SK-N-SH (cell line): ENCODE results near the gene SF3B1. TPM values are rescaled to one million over a fixed set of nuclear protein-coding genes. Genes with fewer than 3 reads are reported as not detected.

Experiments
- CTCF ChIA-PET: fragments of 300-600, 350-600 bp; formaldehyde crosslinking; extraction: SDS; loops from one replicate; lab custom pipeline; 2021; lab: Yijun Ruan, JAX
- POLR2A ChIA-PET: fragments of 350-600 bp; sonication (Branson Sonifier 250); formaldehyde crosslinking; extraction: SDS; loops from one replicate; lab custom pipeline; 2020; ENCODE audit warnings: antibody characterized with exemption, inconsistent platforms; lab: Yijun Ruan, JAX
- DNase-seq: peaks from one replicate; pipeline ENCODE4 v3.0.0; 2012
- H2AFZ ChIP-seq: fragments of 200-600 bp; sonication (generic); 2 replicates; pipeline ENCODE4 v1.8.1; 2016; ENCODE audit warnings: antibody characterized with exemption, mild to moderate bottlenecking, low read depth
- H3F3A ChIP-seq: fragments of 200-600 bp; sonication (generic); replicated peaks from 2 replicates; pipeline ENCODE3; 2016; ENCODE audit warnings: antibody characterized with exemption, mild to moderate bottlenecking; ENCODE audit not compliant: insufficient read depth
- H3K27ac ChIP-seq, 2 experiments: fragments of 200-500 bp in 1 of 2; fragments of 200-600 bp in 1 of 2; sonication (Bioruptor generic) in 1 of 2; sonication (generic), shearing (Covaris generic) in 1 of 2; 2 replicates each; pipeline versions ENCODE4 v1.5.1 to v1.6.1; 2014 to 2016; ENCODE audit warnings: low read depth in 2 of 2, inconsistent platforms in 1 of 2, low read length in 1 of 2, mild to moderate bottlenecking in 1 of 2, mixed read lengths in 1 of 2
- H3K27me3 ChIP-seq: fragments of 200-600 bp; sonication (generic), shearing (Covaris generic); 2 replicates; pipeline ENCODE4 v1.6.1; 2016; ENCODE audit warnings: mixed run types; ENCODE audit not compliant: insufficient read depth
- H3K36me3 ChIP-seq, 2 experiments: fragments of 200-500 bp in 1 of 2; fragments of 200-600 bp in 1 of 2; sonication (Bioruptor generic) in 1 of 2; sonication (generic) in 1 of 2; replicated peaks in 1 of 2; 2 replicates each; pipeline versions ENCODE3 to v1.5.1; 2014 to 2016; ENCODE audit warnings: low read length in 1 of 2, mild to moderate bottlenecking in 1 of 2; ENCODE audit not compliant: insufficient read depth in 2 of 2, control insufficient read depth in 1 of 2
- H3K4me1 ChIP-seq, 2 experiments: fragments of 200-500 bp in 1 of 2; fragments of 200-600 bp in 1 of 2; sonication (Bioruptor generic) in 1 of 2; sonication (generic), shearing (Covaris generic) in 1 of 2; 2 replicates each; pipeline versions ENCODE4 v1.5.1 to v1.6.1; 2014 to 2016; ENCODE audit warnings: low read depth in 1 of 2, low read length in 1 of 2, mixed run types in 1 of 2; ENCODE audit not compliant: insufficient read depth in 2 of 2, control insufficient read depth in 1 of 2
- H3K4me2 ChIP-seq: fragments of 200-600 bp; sonication (generic), shearing (Covaris generic); 2 replicates; pipeline ENCODE4 v1.6.1; 2017; ENCODE audit warnings: mixed run types
- H3K4me3 ChIP-seq, 2 experiments: fragments of 200-500 bp in 1 of 2; fragments of 200-600 bp in 1 of 2; sonication (Bioruptor generic) in 1 of 2; sonication (generic), shearing (Covaris generic) in 1 of 2; 2 replicates each; pipeline versions ENCODE4 v1.5.1 to v1.8.1; 2014 to 2016; ENCODE audit warnings: low read depth in 2 of 2, inconsistent platforms in 1 of 2, low read length in 1 of 2, mild to moderate bottlenecking in 1 of 2, mixed read lengths in 1 of 2, moderate library complexity in 1 of 2
- H3K79me2 ChIP-seq: fragments of 200-600 bp; sonication (generic); 2 replicates; pipeline ENCODE4 v1.8.1; 2017; ENCODE audit warnings: mild to moderate bottlenecking; ENCODE audit not compliant: insufficient read depth
- H3K9ac ChIP-seq: fragments of 200-600 bp; sonication (generic); 2 replicates; pipeline ENCODE4 v1.6.1; 2017; ENCODE audit warnings: mixed run types
- H3K9me2 ChIP-seq: fragments of 200-600 bp; sonication (generic); 2 replicates; pipeline ENCODE4 v1.6.1; 2017; ENCODE audit warnings: mixed run types
- H3K9me3 ChIP-seq: fragments of 200-600 bp; sonication (generic); 2 replicates; pipeline ENCODE4 v1.6.1; 2017; ENCODE audit warnings: mixed run types, mild to moderate bottlenecking, moderate library complexity
- H4K20me1 ChIP-seq: fragments of 200-600 bp; sonication (generic); 2 replicates; pipeline ENCODE4 v1.6.1; 2017; ENCODE audit warnings: mild to moderate bottlenecking, mixed run types; ENCODE audit not compliant: insufficient read depth
- CHD2 ChIP-seq: fragments of 150-350 bp; IDR thresholded peaks from 2 replicates; pipeline ENCODE4 v1.6.1; 2018; ENCODE audit warnings: low read length; ENCODE audit not compliant: partially characterized antibody
- ELF1 ChIP-seq: IDR thresholded peaks from 2 replicates; pipeline ENCODE4 v1.4.0; 2012
- EP300 ChIP-seq, 2 experiments: IDR thresholded peaks; 2 replicates each; pipeline versions ENCODE4 v1.4.0 to v1.6.1; 2012; ENCODE audit warnings: borderline replicate concordance in 1 of 2, low read depth in 1 of 2, low read length in 1 of 2
- EZH2phosphoT487 ChIP-seq: fragments of 200-600 bp; sonication (generic); IDR thresholded peaks from 2 replicates; pipeline ENCODE4 v1.6.1; 2017; ENCODE audit warnings: low read depth, mixed run types, mild to moderate bottlenecking, antibody characterized with exemption, moderate library complexity, borderline replicate concordance
- FOSL2 ChIP-seq: IDR thresholded peaks from 2 replicates; pipeline ENCODE4 v1.4.0; 2012; ENCODE audit warnings: low read depth, mild to moderate bottlenecking, moderate library complexity, borderline replicate concordance
- FOXJ3 ChIP-seq: sonication (generic); formaldehyde crosslinking; IDR thresholded peaks from 2 replicates; pipeline ENCODE4 v1.5.1; 2020; ENCODE audit warnings: mild to moderate bottlenecking, missing genetic modification reagents
- FOXM1 ChIP-seq: IDR thresholded peaks from 2 replicates; pipeline ENCODE4 v1.4.0; 2012; ENCODE audit warnings: low read depth, mild to moderate bottlenecking
- GABPA ChIP-seq: IDR thresholded peaks from 2 replicates; pipeline ENCODE4 v1.4.0; 2012; ENCODE audit warnings: low read depth, mild to moderate bottlenecking
- GATA2 ChIP-seq: sonication (generic); formaldehyde crosslinking; IDR thresholded peaks from 2 replicates; pipeline ENCODE4 v1.5.0; 2020; ENCODE audit warnings: mild to moderate bottlenecking, missing genetic modification reagents
- MEF2A ChIP-seq: IDR thresholded peaks from 2 replicates; pipeline ENCODE4 v1.4.0; 2012; ENCODE audit warnings: low read depth, borderline replicate concordance
- MXI1 ChIP-seq: IDR thresholded peaks from 2 replicates; pipeline ENCODE4 v1.6.1; 2012; ENCODE audit warnings: mild to moderate bottlenecking, low read depth, low read length, improper control_type of control experiment
- NFIC ChIP-seq: IDR thresholded peaks from 2 replicates; pipeline ENCODE4 v1.4.0; 2012; ENCODE audit warnings: borderline replicate concordance
- NRF1 ChIP-seq: IDR thresholded peaks from 2 replicates; pipeline ENCODE4 v1.6.1; 2012; ENCODE audit warnings: low read depth, mild to moderate bottlenecking, low read length
- POLR2AphosphoS5 ChIP-seq: IDR thresholded peaks from 2 replicates; pipeline ENCODE4 v1.6.1; 2012; ENCODE audit warnings: low read depth, low read length
- RAD21 ChIP-seq: IDR thresholded peaks from 2 replicates; pipeline ENCODE4 v1.6.1; 2012; ENCODE audit warnings: mild to moderate bottlenecking, low read length
- RXRA ChIP-seq: IDR thresholded peaks from 2 replicates; pipeline ENCODE4 v1.4.0; 2012; ENCODE audit warnings: low read depth, mild to moderate bottlenecking, borderline replicate concordance
- SIN3A ChIP-seq: IDR thresholded peaks from 2 replicates; pipeline ENCODE4 v1.6.1; 2012; ENCODE audit warnings: low read depth, mild to moderate bottlenecking, low read length, moderate library complexity, borderline replicate concordance
- SMC3 ChIP-seq: IDR thresholded peaks from 2 replicates; pipeline ENCODE4 v1.6.1; 2012; ENCODE audit warnings: low read depth, low read length, improper control_type of control experiment
- TAF1 ChIP-seq: IDR thresholded peaks from 2 replicates; pipeline ENCODE4 v1.6.1; 2012; ENCODE audit warnings: low read depth, mild to moderate bottlenecking, low read length, moderate library complexity, borderline replicate concordance
- TEAD4 ChIP-seq: IDR thresholded peaks from 2 replicates; pipeline ENCODE4 v1.4.0; 2012; ENCODE audit warnings: mild to moderate bottlenecking, borderline replicate concordance; ENCODE audit not compliant: insufficient read depth
- YY1 ChIP-seq: IDR thresholded peaks from 2 replicates; pipeline ENCODE4 v1.4.0; 2012; ENCODE audit warnings: low read depth, mild to moderate bottlenecking
- WGBS: methylation state at CpG from one replicate; pipeline ENCODE4 v1.1.6; 2017; ENCODE audit warnings: low lambda C conversion rate; 5-methylcytosine and 5-hydroxymethylcytosine counted together
- polyA plus RNA-seq, 3 experiments: library from polyadenylated mRNA; depleted of rRNA; stranded (reverse); fragments of >200 nt; gene quantifications; 2 replicates each; pipeline ENCODE4 v1.2.3, GENCODE V29; 2012
- TF ChIP-seq, protein P1 (sequence below): IDR thresholded peaks from 2 replicates; pipeline ENCODE4; 2012
- TF ChIP-seq, protein P2 (sequence below): fragments of 200-600 bp; sonication (generic); IDR thresholded peaks from 2 replicates; pipeline ENCODE4 v1.6.1; 2017; ENCODE audit warnings: antibody characterized with exemption, mild to moderate bottlenecking, moderate library complexity
- TF ChIP-seq, protein P3 (sequence below): IDR thresholded peaks from 2 replicates; pipeline ENCODE4 v1.4.0; 2012; ENCODE audit warnings: low read depth, borderline replicate concordance
- TF ChIP-seq, protein P4 (sequence below): fragments of 150-350 bp; IDR thresholded peaks from 2 replicates; pipeline ENCODE4 v1.6.1; 2016; ENCODE audit warnings: mild to moderate bottlenecking, low read depth, low read length
- TF ChIP-seq, protein P5 (sequence below): IDR thresholded peaks from 2 replicates; pipeline ENCODE4 v1.4.0; 2012; ENCODE audit warnings: low read depth
- TF ChIP-seq, protein P6 (sequence below): fragments of 150-350 bp; IDR thresholded peaks from 2 replicates; pipeline ENCODE4 v1.6.1; 2017; ENCODE audit warnings: antibody characterized with exemption, low read length, low read depth, borderline replicate concordance

The SF3B1 gene
- polyA plus RNA-seq, 1 of the 3 experiments (the other 2 are of a cell fraction): 162 TPM

DNA sequence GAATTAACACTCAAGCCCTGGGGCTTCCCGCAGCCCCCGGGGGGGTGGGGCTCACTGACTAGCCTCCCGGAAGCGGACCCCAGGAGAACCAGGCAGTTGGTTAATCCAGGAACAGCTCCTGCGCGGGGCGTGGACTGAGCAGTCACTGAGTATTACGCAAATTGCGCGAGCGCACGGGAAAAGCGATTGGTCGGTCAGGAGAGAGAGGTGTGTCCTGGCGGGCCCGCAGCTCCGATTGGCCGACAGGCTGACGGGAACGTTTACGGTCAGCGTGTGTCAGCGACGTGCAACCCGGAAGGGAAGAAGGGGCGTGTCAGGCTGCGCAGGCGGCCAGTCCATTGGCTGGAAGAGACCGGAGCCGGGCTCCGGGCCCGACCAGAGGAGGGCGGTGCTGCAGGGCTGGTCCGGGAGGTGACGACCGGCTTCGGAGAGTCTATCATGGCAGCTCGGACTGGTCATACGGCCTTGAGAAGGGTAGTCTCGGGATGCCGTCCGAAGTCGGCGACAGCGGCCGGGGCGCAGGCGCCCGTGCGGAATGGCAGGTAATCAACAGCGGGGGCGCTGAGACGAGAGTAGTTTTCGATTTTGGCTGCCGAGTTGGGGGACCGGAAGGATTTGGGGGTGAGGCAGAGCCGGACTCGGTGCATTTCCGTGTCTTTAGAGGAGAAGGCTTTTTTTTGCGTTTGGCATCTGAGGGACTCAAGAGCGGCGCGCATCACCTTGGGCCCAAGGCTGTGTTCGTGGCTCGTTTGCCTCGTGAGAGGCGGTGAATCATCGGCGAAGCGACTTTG, 18.5 kb upstream of the SF3B1 start, which contains the start of gene COQ10B:
COQ10B (plus strand) TSS at position 430 of the 791 bp plus-strand sequence; CDS start at position 439, 9 bp downstream.
- peaks cover 41% of the 10 kb centered on the region for H4K20me1 ChIP-seq
- H3K4me2 ChIP-seq: peak within 1 kb of the TSS; percentile 83
- no peaks in the 10 kb centered on the region for H3K9me2 ChIP-seq
- CTCF ChIA-PET: interaction anchor here (0.8 to 1.0 kb wide), 2 partner anchors 47 to 861 kb away, joined by 3 read pairs; partner anchors contain the start of genes HSPD1 and HSPE1
- H3K4me1 ChIP-seq: no peaks in the 10 kb centered on the region; a peak in 2 of 4 replicates
- H3K27ac ChIP-seq: peak within 1 kb of the TSS; percentile 92 to 100
- DNase-seq: peak; percentile 95
- WGBS: under 1% methylated on average over 41 of the region's 70 CpGs
- POLR2A ChIA-PET: interaction anchor here (1.0 to 1.6 kb wide), 4 partner anchors 16 to 48 kb away, joined by 4 to 15 read pairs (median 7); partner anchors contain the start of genes HSPD1, HSPE1 and SF3B1
- H3K36me3 ChIP-seq: no peaks in the 10 kb centered on the region
- peak within 1 kb of the TSS; percentile 67 for H2AFZ ChIP-seq
- H3K27me3 ChIP-seq: no peaks in the 10 kb centered on the region
- H3K9me3 ChIP-seq: no peaks in the 10 kb centered on the region
- peak within 1 kb of the TSS; percentile 100 for H3K9ac ChIP-seq
- H3K4me3 ChIP-seq: peak within 1 kb of the TSS; percentile 77 to 83
- H3K79me2 ChIP-seq: peaks cover 48% of the 10 kb centered on the region
- peaks cover 11% of the 10 kb centered on the region for H3F3A ChIP-seq
- peak; percentile 58 for TF ChIP-seq GABPA
- TF ChIP-seq, protein P1, sequence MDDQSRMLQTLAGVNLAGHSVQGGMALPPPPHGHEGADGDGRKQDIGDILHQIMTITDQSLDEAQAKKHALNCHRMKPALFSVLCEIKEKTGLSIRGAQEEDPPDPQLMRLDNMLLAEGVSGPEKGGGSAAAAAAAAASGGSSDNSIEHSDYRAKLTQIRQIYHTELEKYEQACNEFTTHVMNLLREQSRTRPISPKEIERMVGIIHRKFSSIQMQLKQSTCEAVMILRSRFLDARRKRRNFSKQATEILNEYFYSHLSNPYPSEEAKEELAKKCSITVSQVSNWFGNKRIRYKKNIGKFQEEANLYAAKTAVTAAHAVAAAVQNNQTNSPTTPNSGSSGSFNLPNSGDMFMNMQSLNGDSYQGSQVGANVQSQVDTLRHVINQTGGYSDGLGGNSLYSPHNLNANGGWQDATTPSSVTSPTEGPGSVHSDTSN: no peak
- no peak for TF ChIP-seq TEAD4
- no peak for TF ChIP-seq FOXJ3
- TF ChIP-seq EP300 (IDR thresholded peaks at IDR 0.05; ENCODE audit: borderline replicate concordance in 1 of 2, low read depth in 1 of 2, low read length in 1 of 2): no peak; a peak in 1 of 4 replicates
- TF ChIP-seq ELF1: peak; percentile 97
- TF ChIP-seq NFIC: no peak
- TF ChIP-seq, protein P2, sequence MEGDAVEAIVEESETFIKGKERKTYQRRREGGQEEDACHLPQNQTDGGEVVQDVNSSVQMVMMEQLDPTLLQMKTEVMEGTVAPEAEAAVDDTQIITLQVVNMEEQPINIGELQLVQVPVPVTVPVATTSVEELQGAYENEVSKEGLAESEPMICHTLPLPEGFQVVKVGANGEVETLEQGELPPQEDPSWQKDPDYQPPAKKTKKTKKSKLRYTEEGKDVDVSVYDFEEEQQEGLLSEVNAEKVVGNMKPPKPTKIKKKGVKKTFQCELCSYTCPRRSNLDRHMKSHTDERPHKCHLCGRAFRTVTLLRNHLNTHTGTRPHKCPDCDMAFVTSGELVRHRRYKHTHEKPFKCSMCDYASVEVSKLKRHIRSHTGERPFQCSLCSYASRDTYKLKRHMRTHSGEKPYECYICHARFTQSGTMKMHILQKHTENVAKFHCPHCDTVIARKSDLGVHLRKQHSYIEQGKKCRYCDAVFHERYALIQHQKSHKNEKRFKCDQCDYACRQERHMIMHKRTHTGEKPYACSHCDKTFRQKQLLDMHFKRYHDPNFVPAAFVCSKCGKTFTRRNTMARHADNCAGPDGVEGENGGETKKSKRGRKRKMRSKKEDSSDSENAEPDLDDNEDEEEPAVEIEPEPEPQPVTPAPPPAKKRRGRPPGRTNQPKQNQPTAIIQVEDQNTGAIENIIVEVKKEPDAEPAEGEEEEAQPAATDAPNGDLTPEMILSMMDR: peak; percentile 28
- no peak for TF ChIP-seq MEF2A
- TF ChIP-seq TAF1: peak; percentile 63
- TF ChIP-seq, protein P3, sequence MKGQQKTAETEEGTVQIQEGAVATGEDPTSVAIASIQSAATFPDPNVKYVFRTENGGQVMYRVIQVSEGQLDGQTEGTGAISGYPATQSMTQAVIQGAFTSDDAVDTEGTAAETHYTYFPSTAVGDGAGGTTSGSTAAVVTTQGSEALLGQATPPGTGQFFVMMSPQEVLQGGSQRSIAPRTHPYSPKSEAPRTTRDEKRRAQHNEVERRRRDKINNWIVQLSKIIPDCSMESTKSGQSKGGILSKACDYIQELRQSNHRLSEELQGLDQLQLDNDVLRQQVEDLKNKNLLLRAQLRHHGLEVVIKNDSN: no peak
- no peak for TF ChIP-seq RXRA
- TF ChIP-seq YY1: peak; percentile 82
- TF ChIP-seq SMC3: no peak
- TF ChIP-seq FOXM1: no peak
- peak; percentile 73 for TF ChIP-seq CHD2
- TF ChIP-seq GATA2 (CRISPR knock-in tag): no peak
- peak; percentile 63; the same call in 1 of the 2 replicates for TF ChIP-seq FOSL2
- TF ChIP-seq EZH2phosphoT487: no peak
- peak; percentile 7; the same call in 1 of the 2 replicates for TF ChIP-seq RAD21
- peak; percentile 87 for TF ChIP-seq MXI1
- TF ChIP-seq, protein P4, sequence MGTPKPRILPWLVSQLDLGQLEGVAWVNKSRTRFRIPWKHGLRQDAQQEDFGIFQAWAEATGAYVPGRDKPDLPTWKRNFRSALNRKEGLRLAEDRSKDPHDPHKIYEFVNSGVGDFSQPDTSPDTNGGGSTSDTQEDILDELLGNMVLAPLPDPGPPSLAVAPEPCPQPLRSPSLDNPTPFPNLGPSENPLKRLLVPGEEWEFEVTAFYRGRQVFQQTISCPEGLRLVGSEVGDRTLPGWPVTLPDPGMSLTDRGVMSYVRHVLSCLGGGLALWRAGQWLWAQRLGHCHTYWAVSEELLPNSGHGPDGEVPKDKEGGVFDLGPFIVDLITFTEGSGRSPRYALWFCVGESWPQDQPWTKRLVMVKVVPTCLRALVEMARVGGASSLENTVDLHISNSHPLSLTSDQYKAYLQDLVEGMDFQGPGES: 0 out of 2 replicates have a peak, but pooled peaks have one; percentile 37
- TF ChIP-seq, protein P5, sequence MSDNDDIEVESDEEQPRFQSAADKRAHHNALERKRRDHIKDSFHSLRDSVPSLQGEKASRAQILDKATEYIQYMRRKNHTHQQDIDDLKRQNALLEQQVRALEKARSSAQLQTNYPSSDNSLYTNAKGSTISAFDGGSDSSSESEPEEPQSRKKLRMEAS: peak; percentile 87
- TF ChIP-seq, protein P6, sequence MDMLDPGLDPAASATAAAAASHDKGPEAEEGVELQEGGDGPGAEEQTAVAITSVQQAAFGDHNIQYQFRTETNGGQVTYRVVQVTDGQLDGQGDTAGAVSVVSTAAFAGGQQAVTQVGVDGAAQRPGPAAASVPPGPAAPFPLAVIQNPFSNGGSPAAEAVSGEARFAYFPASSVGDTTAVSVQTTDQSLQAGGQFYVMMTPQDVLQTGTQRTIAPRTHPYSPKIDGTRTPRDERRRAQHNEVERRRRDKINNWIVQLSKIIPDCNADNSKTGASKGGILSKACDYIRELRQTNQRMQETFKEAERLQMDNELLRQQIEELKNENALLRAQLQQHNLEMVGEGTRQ: no peak
- peak; percentile 70 for TF ChIP-seq POLR2AphosphoS5
- TF ChIP-seq SIN3A: no peak; the same call in 1 of the 2 replicates
- peak; percentile 83 for TF ChIP-seq NRF1
